Measurements from ENCODE around the gene DCD. TPM values are rescaled to one million over a fixed set of nuclear protein-coding genes. Genes with fewer than 3 reads are reported as not detected.

DCD gene
- total RNA-seq, 2 donors from 2014 or later: not detected

Other genes with a start within 250 kb of the DCD start
- gene ITGA5, start 229.1 kb downstream of the DCD start, total RNA-seq: 10 to 100 TPM; 31.8 to 32.1 TPM
- 10 to 100 TPM in 1 of 2 donors, 1 to 10 TPM in 1; 7.2 to 10.5 TPM for gene GTSF1, start 174.8 kb downstream of the DCD start, total RNA-seq
- gene NCKAP1L, start 150.6 kb downstream of the DCD start, total RNA-seq: 100 to 1,000 TPM; 143 to 179 TPM
- 10 to 100 TPM; 28.4 to 34.6 TPM for gene PDE1B, start 98.8 kb downstream of the DCD start, total RNA-seq
- gene PPP1R1A, start 59.7 kb downstream of the DCD start, total RNA-seq: not detected
- gene LACRT, start 13.5 kb downstream of the DCD start, total RNA-seq: not detected
- 10 to 100 TPM in 1 of 2 donors, 1 to 10 TPM in 1; 5.9 to 11.3 TPM for gene MUCL1, start 206.2 kb upstream of the DCD start, total RNA-seq